SK-N-SH (cell line): ENCODE results near the gene PSIP1. TPM values are rescaled to one million over a fixed set of nuclear protein-coding genes. Genes with fewer than 3 reads are reported as not detected.
A peak's percentile ranks its signal among the peaks of the same experiment; 100 is the strongest.

Experiments used
- CTCF ChIA-PET: fragments of 300-600, 350-600 bp; formaldehyde crosslinking; extraction: SDS; loops from one replicate; lab custom pipeline; 2021; lab: Yijun Ruan, JAX
- POLR2A ChIA-PET: fragments of 350-600 bp; sonication (Branson Sonifier 250); formaldehyde crosslinking; extraction: SDS; loops from one replicate; lab custom pipeline; 2020; ENCODE audit warnings: antibody characterized with exemption, inconsistent platforms; lab: Yijun Ruan, JAX
- DNase-seq: peaks from one replicate; pipeline ENCODE4 v3.0.0; 2012
- H2AFZ ChIP-seq: fragments of 200-600 bp; sonication (generic); 2 replicates; pipeline ENCODE4 v1.8.1; 2016; ENCODE audit warnings: antibody characterized with exemption, mild to moderate bottlenecking, low read depth
- H3F3A ChIP-seq: fragments of 200-600 bp; sonication (generic); replicated peaks from 2 replicates; pipeline ENCODE3; 2016; ENCODE audit warnings: antibody characterized with exemption, mild to moderate bottlenecking; ENCODE audit not compliant: insufficient read depth
- H3K27ac ChIP-seq, 2 experiments: fragments of 200-500 bp in 1 of 2; fragments of 200-600 bp in 1 of 2; sonication (Bioruptor generic) in 1 of 2; sonication (generic), shearing (Covaris generic) in 1 of 2; 2 replicates each; pipeline versions ENCODE4 v1.5.1 to v1.6.1; 2014 to 2016; ENCODE audit warnings: low read depth in 2 of 2, inconsistent platforms in 1 of 2, low read length in 1 of 2, mild to moderate bottlenecking in 1 of 2, mixed read lengths in 1 of 2
- H3K27me3 ChIP-seq: fragments of 200-600 bp; sonication (generic), shearing (Covaris generic); 2 replicates; pipeline ENCODE4 v1.6.1; 2016; ENCODE audit warnings: mixed run types; ENCODE audit not compliant: insufficient read depth
- H3K36me3 ChIP-seq, 2 experiments: fragments of 200-500 bp in 1 of 2; fragments of 200-600 bp in 1 of 2; sonication (Bioruptor generic) in 1 of 2; sonication (generic) in 1 of 2; replicated peaks in 1 of 2; 2 replicates each; pipeline versions ENCODE3 to v1.5.1; 2014 to 2016; ENCODE audit warnings: low read length in 1 of 2, mild to moderate bottlenecking in 1 of 2; ENCODE audit not compliant: insufficient read depth in 2 of 2, control insufficient read depth in 1 of 2
- H3K4me1 ChIP-seq, 2 experiments: fragments of 200-500 bp in 1 of 2; fragments of 200-600 bp in 1 of 2; sonication (Bioruptor generic) in 1 of 2; sonication (generic), shearing (Covaris generic) in 1 of 2; 2 replicates each; pipeline versions ENCODE4 v1.5.1 to v1.6.1; 2014 to 2016; ENCODE audit warnings: low read depth in 1 of 2, low read length in 1 of 2, mixed run types in 1 of 2; ENCODE audit not compliant: insufficient read depth in 2 of 2, control insufficient read depth in 1 of 2
- H3K4me2 ChIP-seq: fragments of 200-600 bp; sonication (generic), shearing (Covaris generic); 2 replicates; pipeline ENCODE4 v1.6.1; 2017; ENCODE audit warnings: mixed run types
- H3K4me3 ChIP-seq, 2 experiments: fragments of 200-500 bp in 1 of 2; fragments of 200-600 bp in 1 of 2; sonication (Bioruptor generic) in 1 of 2; sonication (generic), shearing (Covaris generic) in 1 of 2; 2 replicates each; pipeline versions ENCODE4 v1.5.1 to v1.8.1; 2014 to 2016; ENCODE audit warnings: low read depth in 2 of 2, inconsistent platforms in 1 of 2, low read length in 1 of 2, mild to moderate bottlenecking in 1 of 2, mixed read lengths in 1 of 2, moderate library complexity in 1 of 2
- H3K79me2 ChIP-seq: fragments of 200-600 bp; sonication (generic); 2 replicates; pipeline ENCODE4 v1.8.1; 2017; ENCODE audit warnings: mild to moderate bottlenecking; ENCODE audit not compliant: insufficient read depth
- H3K9ac ChIP-seq: fragments of 200-600 bp; sonication (generic); 2 replicates; pipeline ENCODE4 v1.6.1; 2017; ENCODE audit warnings: mixed run types
- H3K9me2 ChIP-seq: fragments of 200-600 bp; sonication (generic); 2 replicates; pipeline ENCODE4 v1.6.1; 2017; ENCODE audit warnings: mixed run types
- H3K9me3 ChIP-seq: fragments of 200-600 bp; sonication (generic); 2 replicates; pipeline ENCODE4 v1.6.1; 2017; ENCODE audit warnings: mixed run types, mild to moderate bottlenecking, moderate library complexity
- H4K20me1 ChIP-seq: fragments of 200-600 bp; sonication (generic); 2 replicates; pipeline ENCODE4 v1.6.1; 2017; ENCODE audit warnings: mild to moderate bottlenecking, mixed run types; ENCODE audit not compliant: insufficient read depth
- ELF1 ChIP-seq: IDR thresholded peaks from 2 replicates; pipeline ENCODE4 v1.4.0; 2012
- EZH2phosphoT487 ChIP-seq: fragments of 200-600 bp; sonication (generic); IDR thresholded peaks from 2 replicates; pipeline ENCODE4 v1.6.1; 2017; ENCODE audit warnings: low read depth, mixed run types, mild to moderate bottlenecking, antibody characterized with exemption, moderate library complexity, borderline replicate concordance
- FOXJ3 ChIP-seq: sonication (generic); formaldehyde crosslinking; IDR thresholded peaks from 2 replicates; pipeline ENCODE4 v1.5.1; 2020; ENCODE audit warnings: mild to moderate bottlenecking, missing genetic modification reagents
- GATA2 ChIP-seq: sonication (generic); formaldehyde crosslinking; IDR thresholded peaks from 2 replicates; pipeline ENCODE4 v1.5.0; 2020; ENCODE audit warnings: mild to moderate bottlenecking, missing genetic modification reagents
- JUND ChIP-seq: IDR thresholded peaks from 2 replicates; pipeline ENCODE4 v1.4.0; 2012
- MXI1 ChIP-seq: IDR thresholded peaks from 2 replicates; pipeline ENCODE4 v1.6.1; 2012; ENCODE audit warnings: mild to moderate bottlenecking, low read depth, low read length, improper control_type of control experiment
- NFIC ChIP-seq: IDR thresholded peaks from 2 replicates; pipeline ENCODE4 v1.4.0; 2012; ENCODE audit warnings: borderline replicate concordance
- POLR2AphosphoS5 ChIP-seq: IDR thresholded peaks from 2 replicates; pipeline ENCODE4 v1.6.1; 2012; ENCODE audit warnings: low read depth, low read length
- RAD21 ChIP-seq: IDR thresholded peaks from 2 replicates; pipeline ENCODE4 v1.6.1; 2012; ENCODE audit warnings: mild to moderate bottlenecking, low read length
- SIN3A ChIP-seq: IDR thresholded peaks from 2 replicates; pipeline ENCODE4 v1.6.1; 2012; ENCODE audit warnings: low read depth, mild to moderate bottlenecking, low read length, moderate library complexity, borderline replicate concordance
- SMC3 ChIP-seq: IDR thresholded peaks from 2 replicates; pipeline ENCODE4 v1.6.1; 2012; ENCODE audit warnings: low read depth, low read length, improper control_type of control experiment
- TAF1 ChIP-seq: IDR thresholded peaks from 2 replicates; pipeline ENCODE4 v1.6.1; 2012; ENCODE audit warnings: low read depth, mild to moderate bottlenecking, low read length, moderate library complexity, borderline replicate concordance
- TCF12 ChIP-seq: IDR thresholded peaks from 2 replicates; pipeline ENCODE4 v1.4.0; 2012
- TEAD4 ChIP-seq: IDR thresholded peaks from 2 replicates; pipeline ENCODE4 v1.4.0; 2012; ENCODE audit warnings: mild to moderate bottlenecking, borderline replicate concordance; ENCODE audit not compliant: insufficient read depth
- YY1 ChIP-seq: IDR thresholded peaks from 2 replicates; pipeline ENCODE4 v1.4.0; 2012; ENCODE audit warnings: low read depth, mild to moderate bottlenecking
- WGBS: methylation state at CpG from one replicate; pipeline ENCODE4 v1.1.6; 2017; ENCODE audit warnings: low lambda C conversion rate; 5-methylcytosine and 5-hydroxymethylcytosine counted together
- polyA plus RNA-seq, 3 experiments: library from polyadenylated mRNA; depleted of rRNA; stranded (reverse); fragments of >200 nt; gene quantifications; 2 replicates each; pipeline ENCODE4 v1.2.3, GENCODE V29; 2012
- TF ChIP-seq, protein P1 (sequence below): IDR thresholded peaks from 2 replicates; pipeline ENCODE4 v1.4.0; 2012; ENCODE audit warnings: low read depth
- TF ChIP-seq, protein P2 (sequence below): fragments of 150-350 bp; IDR thresholded peaks from 2 replicates; pipeline ENCODE4 v1.6.1; 2016; ENCODE audit warnings: mild to moderate bottlenecking, low read depth, low read length
- TF ChIP-seq, protein P3 (sequence below): fragments of 150-350 bp; IDR thresholded peaks from 2 replicates; pipeline ENCODE4 v1.6.1; 2017; ENCODE audit warnings: antibody characterized with exemption, low read length, low read depth, borderline replicate concordance

PSIP1 gene
- polyA plus RNA-seq, 1 of the 3 experiments (the other 2 are of a cell fraction), result 21.0 TPM

GRCh38 chr9:15541872-15542271 is 31.1 kb upstream of the PSIP1 start:
- no peak overlapping the region for H2AFZ ChIP-seq
- POLR2A ChIA-PET, result no interaction called here
- peak; percentile 26 for DNase-seq
- H3K36me3 ChIP-seq, result no peaks in the 10 kb centered on the region
- TF ChIP-seq, protein P1, sequence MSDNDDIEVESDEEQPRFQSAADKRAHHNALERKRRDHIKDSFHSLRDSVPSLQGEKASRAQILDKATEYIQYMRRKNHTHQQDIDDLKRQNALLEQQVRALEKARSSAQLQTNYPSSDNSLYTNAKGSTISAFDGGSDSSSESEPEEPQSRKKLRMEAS, result no peak
- H3K4me1 ChIP-seq, result peaks cover 0 to 2% of the 10 kb centered on the region in 2 experiments; a peak in 1 of 4 replicates
- H3K4me3 ChIP-seq, result no peak overlapping the region
- no peaks in the 10 kb centered on the region for H4K20me1 ChIP-seq
- H3K9ac ChIP-seq, result no peak overlapping the region
- no peaks in the 10 kb centered on the region for H3K27me3 ChIP-seq
- no peak overlapping the region for H3K27ac ChIP-seq
- peaks cover 5% of the 10 kb centered on the region for H3F3A ChIP-seq
- H3K4me2 ChIP-seq, result no peak overlapping the region
- CTCF ChIA-PET, result interaction anchor here (2.1 kb wide), 1 partner anchor 11 kb away, joined by 4 read pairs; no protein-coding TSS in a partner anchor
- 20% methylated on average over 2 of the region's 2 CpGs for WGBS
- no peaks in the 10 kb centered on the region for H3K9me3 ChIP-seq
- no peaks in the 10 kb centered on the region for H3K9me2 ChIP-seq
- H3K79me2 ChIP-seq, result no peaks in the 10 kb centered on the region

DNA sequence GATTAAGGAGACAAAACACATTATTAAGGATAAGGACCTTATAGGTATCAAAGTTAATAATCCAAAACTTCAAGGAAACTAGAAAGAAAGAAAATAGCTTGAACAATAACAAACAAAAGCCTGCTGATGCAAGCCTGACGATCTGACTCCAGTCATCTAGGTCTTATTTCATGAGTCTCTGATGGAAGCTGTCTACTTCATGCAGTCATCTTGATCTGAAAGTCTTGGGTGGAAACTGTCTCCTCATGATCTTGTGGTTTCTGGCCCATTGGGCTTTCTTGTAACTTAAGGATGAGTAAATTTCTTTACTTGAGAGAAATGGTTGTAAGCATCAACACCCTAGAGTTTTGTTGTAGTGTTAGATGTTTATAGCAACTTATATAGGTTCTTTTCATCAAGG is 20.6 kb upstream of the PSIP1 start:
- no peak overlapping the region for H3K4me2 ChIP-seq
- H4K20me1 ChIP-seq, result no peaks in the 10 kb centered on the region
- TF ChIP-seq TAF1 (no peak), TCF12 (no peak)
- H3K4me3 ChIP-seq, result no peak overlapping the region
- H3F3A ChIP-seq, result no peaks in the 10 kb centered on the region
- WGBS, result 68% methylated on average over 1 of the region's 1 CpG
- H3K27me3 ChIP-seq, result no peaks in the 10 kb centered on the region
- no peaks in the 10 kb centered on the region for H3K36me3 ChIP-seq
- H3K9me3 ChIP-seq, result no peaks in the 10 kb centered on the region
- DNase-seq, result no peak
- H3K79me2 ChIP-seq, result no peaks in the 10 kb centered on the region
- POLR2A ChIA-PET, result no interaction called here
- no peak overlapping the region for H3K27ac ChIP-seq
- CTCF ChIA-PET, result no interaction called here
- H3K9ac ChIP-seq, result no peak overlapping the region
- H2AFZ ChIP-seq, result no peak overlapping the region
- no peaks in the 10 kb centered on the region for H3K9me2 ChIP-seq
- no peaks in the 10 kb centered on the region for H3K4me1 ChIP-seq

- Histone ChIP-seq H3K9me2 (no peaks in the 10 kb centered on the region), H3K36me3 (no peaks in the 10 kb centered on the region), H3K27ac (no peak overlapping the region), H3F3A (no peaks in the 10 kb centered on the region), H3K27me3 (no peaks in the 10 kb centered on the region), H4K20me1 (no peaks in the 10 kb centered on the region), H3K4me1 (no peaks in the 10 kb centered on the region), H3K9me3 (no peaks in the 10 kb centered on the region), H3K4me2 (no peak overlapping the region), H3K79me2 (no peaks in the 10 kb centered on the region), H2AFZ (no peak overlapping the region), H3K4me3 (no peak overlapping the region), H3K9ac (no peak overlapping the region)
- no peak for DNase-seq
- CTCF ChIA-PET, result interaction anchor here (1.5 kb wide), 1 partner anchor 22 kb away, joined by 3 read pairs; no protein-coding TSS in a partner anchor
- 76% methylated on average over 4 of the region's 4 CpGs for WGBS
- POLR2A ChIA-PET, result no interaction called here
- no peak for TF ChIP-seq SIN3A
- no peak for TF ChIP-seq ELF1
- TF ChIP-seq, protein P2, sequence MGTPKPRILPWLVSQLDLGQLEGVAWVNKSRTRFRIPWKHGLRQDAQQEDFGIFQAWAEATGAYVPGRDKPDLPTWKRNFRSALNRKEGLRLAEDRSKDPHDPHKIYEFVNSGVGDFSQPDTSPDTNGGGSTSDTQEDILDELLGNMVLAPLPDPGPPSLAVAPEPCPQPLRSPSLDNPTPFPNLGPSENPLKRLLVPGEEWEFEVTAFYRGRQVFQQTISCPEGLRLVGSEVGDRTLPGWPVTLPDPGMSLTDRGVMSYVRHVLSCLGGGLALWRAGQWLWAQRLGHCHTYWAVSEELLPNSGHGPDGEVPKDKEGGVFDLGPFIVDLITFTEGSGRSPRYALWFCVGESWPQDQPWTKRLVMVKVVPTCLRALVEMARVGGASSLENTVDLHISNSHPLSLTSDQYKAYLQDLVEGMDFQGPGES, result no peak
- TF ChIP-seq MXI1, result no peak
- no peak for TF ChIP-seq JUND
- TF ChIP-seq TCF12, result no peak
- no peak for TF ChIP-seq RAD21
- no peak for TF ChIP-seq NFIC
- TF ChIP-seq YY1, result no peak
- TF ChIP-seq EZH2phosphoT487, result no peak
- no peak for TF ChIP-seq POLR2AphosphoS5
- no peak for TF ChIP-seq TEAD4
- TF ChIP-seq SMC3, result no peak
- TF ChIP-seq, protein P3, sequence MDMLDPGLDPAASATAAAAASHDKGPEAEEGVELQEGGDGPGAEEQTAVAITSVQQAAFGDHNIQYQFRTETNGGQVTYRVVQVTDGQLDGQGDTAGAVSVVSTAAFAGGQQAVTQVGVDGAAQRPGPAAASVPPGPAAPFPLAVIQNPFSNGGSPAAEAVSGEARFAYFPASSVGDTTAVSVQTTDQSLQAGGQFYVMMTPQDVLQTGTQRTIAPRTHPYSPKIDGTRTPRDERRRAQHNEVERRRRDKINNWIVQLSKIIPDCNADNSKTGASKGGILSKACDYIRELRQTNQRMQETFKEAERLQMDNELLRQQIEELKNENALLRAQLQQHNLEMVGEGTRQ, result no peak
- TF ChIP-seq TAF1, result no peak
- TF ChIP-seq FOXJ3 (CRISPR knock-in tag), result no peak
- TF ChIP-seq GATA2 (CRISPR knock-in tag), result no peak
Measured at GRCh38 chr9:15529566-15530324, 19.0 kb upstream of the PSIP1 start.
